Neural cell (in vitro differentiated cells): ENCODE measurements around the gene DPYD. TPM values are rescaled to one million over a fixed set of nuclear protein-coding genes. Genes with fewer than 3 reads are reported as not detected.

Source experiments
- H2AFZ ChIP-seq: fragments of 200-600, 300-800 bp; sonication (generic), shearing (Covaris generic); 2 replicates; pipeline ENCODE4 v1.6.0; 2014; ENCODE audit warnings: low read depth, mild to moderate bottlenecking, antibody characterized with exemption, low read length, moderate library complexity
- H3F3A ChIP-seq: fragments of 200-600 bp; shearing (Covaris generic); 2 replicates; pipeline ENCODE4 v1.6.1; 2016; ENCODE audit warnings: mild to moderate bottlenecking, moderate library complexity, mixed read lengths, antibody characterized with exemption, low read length; ENCODE audit not compliant: insufficient read depth, poor library complexity, severe bottlenecking
- H3K27ac ChIP-seq: fragments of 200-600, 300-800 bp; sonication (generic), shearing (Covaris generic); 2 replicates; pipeline ENCODE4 v1.5.1; 2014; ENCODE audit warnings: mild to moderate bottlenecking, low read length, moderate library complexity
- H3K27me3 ChIP-seq: fragments of 300-800, 200-600 bp; sonication (generic), shearing (Covaris generic); 2 replicates; pipeline ENCODE4 v1.6.0; 2014; ENCODE audit warnings: mild to moderate bottlenecking, low read depth, low read length, moderate library complexity; ENCODE audit not compliant: insufficient read depth
- H3K36me3 ChIP-seq: fragments of 300-800, 200-600 bp; sonication (generic), shearing (Covaris generic); 2 replicates; pipeline ENCODE4 v1.5.1; 2014; ENCODE audit warnings: mild to moderate bottlenecking, antibody characterized with exemption, low read length, moderate library complexity; ENCODE audit not compliant: insufficient read depth
- H3K4me2 ChIP-seq: fragments of 300-800, 200-600 bp; sonication (generic), shearing (Covaris generic); 2 replicates; pipeline ENCODE4 v1.6.0; 2014; ENCODE audit warnings: mild to moderate bottlenecking, low read length
- H3K4me3 ChIP-seq: fragments of 300-800, 200-600 bp; sonication (generic), shearing (Covaris generic); 2 replicates; pipeline ENCODE4 v1.5.1; 2014; ENCODE audit warnings: mild to moderate bottlenecking, low read length, moderate library complexity
- H3K79me2 ChIP-seq: fragments of 200-600 bp; shearing (Covaris generic); replicated peaks from 2 replicates; pipeline ENCODE4 v1.6.0; 2014; ENCODE audit warnings: mild to moderate bottlenecking, low read length, moderate library complexity; ENCODE audit not compliant: insufficient read depth
- H3K9ac ChIP-seq: fragments of 300-800, 200-600 bp; sonication (generic), shearing (Covaris generic); 2 replicates; pipeline ENCODE4 v1.6.1; 2016; ENCODE audit warnings: mild to moderate bottlenecking, low read length, mixed read lengths
- H3K9me2 ChIP-seq: fragments of 200-600 bp; shearing (Covaris generic); 2 replicates; pipeline ENCODE4 v1.6.1; 2016; ENCODE audit warnings: mild to moderate bottlenecking, low read length, mixed read lengths; ENCODE audit not compliant: insufficient read depth
- H3K9me3 ChIP-seq: fragments of 200-600, 300-800 bp; sonication (generic), shearing (Covaris generic); 2 replicates; pipeline ENCODE4 v1.6.1; 2016; ENCODE audit warnings: mild to moderate bottlenecking, mixed run types, low read length, moderate library complexity, mixed read lengths
- H4K20me1 ChIP-seq: fragments of 200-600 bp; shearing (Covaris generic); 2 replicates; pipeline ENCODE4 v1.6.1; 2016; ENCODE audit warnings: mild to moderate bottlenecking, mixed run types; ENCODE audit not compliant: insufficient read depth
- EP300 ChIP-seq: fragments of 450-650 bp; conservative IDR thresholded peaks from 2 replicates; pipeline ENCODE4 v1.6.1; 2014; ENCODE audit warnings: antibody characterized with exemption, mild to moderate bottlenecking, moderate library complexity; ENCODE audit not compliant: poor library complexity, severe bottlenecking
- EZH2 ChIP-seq: fragments of 200-600, 300-800 bp; shearing (Covaris generic), sonication (generic); IDR thresholded peaks from 2 replicates; pipeline ENCODE4 v1.6.1; 2014; ENCODE audit warnings: antibody characterized with exemption, low read length, borderline replicate concordance, mild to moderate bottlenecking; ENCODE audit not compliant: insufficient read depth, poor library complexity, severe bottlenecking
- MXI1 ChIP-seq: fragments of 450-650 bp; conservative IDR thresholded peaks from 2 replicates; pipeline ENCODE4 v1.6.1; 2014; ENCODE audit warnings: antibody characterized with exemption, mild to moderate bottlenecking; ENCODE audit not compliant: poor library complexity, severe bottlenecking
- POLR2AphosphoS5 ChIP-seq: IDR thresholded peaks from 2 replicates; pipeline ENCODE4 v1.6.1; 2012
- RAD21 ChIP-seq: fragments of 450-650 bp; conservative IDR thresholded peaks from 2 replicates; pipeline ENCODE4 v1.6.1; 2014; ENCODE audit warnings: antibody characterized with exemption, mild to moderate bottlenecking, moderate library complexity
- REST ChIP-seq: IDR thresholded peaks from 2 replicates; pipeline ENCODE4 v1.6.1; 2012; ENCODE audit warnings: borderline replicate concordance
- SMC3 ChIP-seq: fragments of 450-650 bp; conservative IDR thresholded peaks from 2 replicates; pipeline ENCODE4 v1.6.1; 2014; ENCODE audit warnings: antibody characterized with exemption, mild to moderate bottlenecking, moderate library complexity; ENCODE audit not compliant: poor library complexity
- TAF1 ChIP-seq: IDR thresholded peaks from 2 replicates; pipeline ENCODE4 v1.6.1; 2012; ENCODE audit warnings: low read depth
- polyA plus RNA-seq: library from polyadenylated mRNA; depleted of rRNA; stranded (reverse); fragments of >200 nt; gene quantifications from 2 replicates; pipeline ENCODE4 v1.2.3, GENCODE V29; 2014
- TF ChIP-seq, protein P1 (sequence below): fragments of 450-650 bp; IDR thresholded peaks from 2 replicates; pipeline ENCODE4 v1.5.1; 2014; ENCODE audit warnings: antibody characterized with exemption, mild to moderate bottlenecking, moderate library complexity; ENCODE audit not compliant: poor library complexity, severe bottlenecking

DPYD gene
- polyA plus RNA-seq, 1 donor from 2014 or later = 6.7 TPM

GRCh38 chr1:97630948-97631347 is 289.9 kb downstream of the DPYD start:
- H3K36me3 ChIP-seq = no peaks in the 10 kb centered on the region
- no peaks in the 10 kb centered on the region for H3K27me3 ChIP-seq
- TF ChIP-seq MXI1 = no peak
- TF ChIP-seq SMC3 = no peak
- TF ChIP-seq, protein P1, sequence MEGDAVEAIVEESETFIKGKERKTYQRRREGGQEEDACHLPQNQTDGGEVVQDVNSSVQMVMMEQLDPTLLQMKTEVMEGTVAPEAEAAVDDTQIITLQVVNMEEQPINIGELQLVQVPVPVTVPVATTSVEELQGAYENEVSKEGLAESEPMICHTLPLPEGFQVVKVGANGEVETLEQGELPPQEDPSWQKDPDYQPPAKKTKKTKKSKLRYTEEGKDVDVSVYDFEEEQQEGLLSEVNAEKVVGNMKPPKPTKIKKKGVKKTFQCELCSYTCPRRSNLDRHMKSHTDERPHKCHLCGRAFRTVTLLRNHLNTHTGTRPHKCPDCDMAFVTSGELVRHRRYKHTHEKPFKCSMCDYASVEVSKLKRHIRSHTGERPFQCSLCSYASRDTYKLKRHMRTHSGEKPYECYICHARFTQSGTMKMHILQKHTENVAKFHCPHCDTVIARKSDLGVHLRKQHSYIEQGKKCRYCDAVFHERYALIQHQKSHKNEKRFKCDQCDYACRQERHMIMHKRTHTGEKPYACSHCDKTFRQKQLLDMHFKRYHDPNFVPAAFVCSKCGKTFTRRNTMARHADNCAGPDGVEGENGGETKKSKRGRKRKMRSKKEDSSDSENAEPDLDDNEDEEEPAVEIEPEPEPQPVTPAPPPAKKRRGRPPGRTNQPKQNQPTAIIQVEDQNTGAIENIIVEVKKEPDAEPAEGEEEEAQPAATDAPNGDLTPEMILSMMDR = no peak
- TF ChIP-seq RAD21 = no peak
- TF ChIP-seq TAF1 = no peak
- no peak for TF ChIP-seq EP300
- no peak for TF ChIP-seq POLR2AphosphoS5
- no peak for TF ChIP-seq REST
- TF ChIP-seq EZH2 = no peak
- no peaks in the 10 kb centered on the region for H3K9me3 ChIP-seq
- no peaks in the 10 kb centered on the region for H4K20me1 ChIP-seq
- no peak overlapping the region for H3K9ac ChIP-seq
- no peaks in the 10 kb centered on the region for H3K79me2 ChIP-seq
- no peaks in the 10 kb centered on the region for H3F3A ChIP-seq
- no peak overlapping the region for H3K27ac ChIP-seq
- H2AFZ ChIP-seq = no peak overlapping the region
- no peaks in the 10 kb centered on the region for H3K9me2 ChIP-seq
- H3K4me2 ChIP-seq = no peak overlapping the region
- no peak overlapping the region for H3K4me3 ChIP-seq

GRCh38 chr1:97630281-97630680 is 290.6 kb downstream of the DPYD start:
- no peaks in the 10 kb centered on the region for H3K9me2 ChIP-seq
- H3K27me3 ChIP-seq = no peaks in the 10 kb centered on the region
- H3K36me3 ChIP-seq = no peaks in the 10 kb centered on the region
- H2AFZ ChIP-seq = no peak overlapping the region
- no peak overlapping the region for H3K4me2 ChIP-seq
- H4K20me1 ChIP-seq = no peaks in the 10 kb centered on the region
- no peaks in the 10 kb centered on the region for H3K9me3 ChIP-seq
- no peak overlapping the region for H3K27ac ChIP-seq
- H3K79me2 ChIP-seq = no peaks in the 10 kb centered on the region
- H3K9ac ChIP-seq = no peak overlapping the region
- no peaks in the 10 kb centered on the region for H3F3A ChIP-seq
- H3K4me3 ChIP-seq = no peak overlapping the region
- TF ChIP-seq MXI1 (no peak), EP300 (no peak), EZH2 (no peak), TAF1 (no peak), POLR2AphosphoS5 (no peak), SMC3 (no peak), RAD21 (no peak), REST (no peak)
- TF ChIP-seq, protein P1 = no peak
